Prostate gland (tissue), 2 donors: ENCODE results near the gene MAPK1. TPM values are rescaled to one million over a fixed set of nuclear protein-coding genes. Genes with fewer than 3 reads are reported as not detected.

Experiments used
- DNase-seq: peaks from one replicate; pipeline ENCODE4 v3.0.0-alpha.2; 2019; ENCODE audit warnings: low spot score
- H3K27ac ChIP-seq, 2 donors: fragments of 200-600 bp; sonication (generic); 2 replicates each; pipeline ENCODE4 v1.5.1; 2017 to 2019
- H3K27me3 ChIP-seq: fragments of 200-600 bp; sonication (generic); replicated peaks from 2 replicates; pipeline ENCODE4 v1.5.1; 2019; ENCODE audit not compliant: insufficient read depth
- H3K36me3 ChIP-seq, 2 donors: fragments of 200-600 bp; sonication (generic); 1 replicate in 1 of 2; 2 replicates in 1 of 2; pipeline versions ENCODE4 v1.5.1 to v1.8.1; 2017 to 2019
- H3K4me1 ChIP-seq: fragments of 200-600 bp; sonication (generic); replicated peaks from 2 replicates; pipeline ENCODE4 v1.5.1; 2019
- H3K4me3 ChIP-seq, 2 donors: fragments of 200-600 bp; sonication (generic); 2 replicates each; pipeline ENCODE4 v1.5.1; 2017 to 2019
- H3K9me3 ChIP-seq: fragments of 200-600 bp; sonication (generic); 2 replicates; pipeline ENCODE4 v1.5.1; 2017
- POLR2A ChIP-seq: fragments of 450-650 bp; IDR thresholded peaks from one replicate; pipeline ENCODE4 v1.6.1; 2016; ENCODE audit warnings: antibody characterized with exemption, mild to moderate bottlenecking
- POLR2AphosphoS5 ChIP-seq: sonication (generic); formaldehyde crosslinking; IDR thresholded peaks from one replicate; pipeline ENCODE4 v1.6.1; 2017; ENCODE audit warnings: antibody characterized with exemption
- WGBS: methylation state at CpG from one replicate; pipeline ENCODE4 v1.1.5; 2018; 5-methylcytosine and 5-hydroxymethylcytosine counted together
- intact Hi-C: fragments of 100-400 bp; cut with DNase I; formaldehyde crosslinking; loops from one replicate; pipeline ENCODE4 v1.14.2; 2022
- total RNA-seq, 2 donors: library from RNA; depleted of rRNA; stranded (reverse); fragments of >200 nt; gene quantifications; one replicate each; pipeline ENCODE4 v1.1.0, GENCODE V29; 2016
- TF ChIP-seq, protein P1 (sequence below), 4 experiments: fragments of 200-600 bp in 2 of 4; fragments of 450-650 bp in 2 of 4; sonication (generic) in 2 of 4; IDR thresholded peaks; 1 replicate in 3 of 4; 2 replicates in 1 of 4; pipeline ENCODE4 v1.5.1; 2016 to 2019; ENCODE audit warnings: antibody characterized with exemption in 4 of 4, mild to moderate bottlenecking in 2 of 4, moderate library complexity in 2 of 4

Gene MAPK1
- total RNA-seq, 2 donors from 2014 or later: 89.6 to 92.1 TPM

DNA sequence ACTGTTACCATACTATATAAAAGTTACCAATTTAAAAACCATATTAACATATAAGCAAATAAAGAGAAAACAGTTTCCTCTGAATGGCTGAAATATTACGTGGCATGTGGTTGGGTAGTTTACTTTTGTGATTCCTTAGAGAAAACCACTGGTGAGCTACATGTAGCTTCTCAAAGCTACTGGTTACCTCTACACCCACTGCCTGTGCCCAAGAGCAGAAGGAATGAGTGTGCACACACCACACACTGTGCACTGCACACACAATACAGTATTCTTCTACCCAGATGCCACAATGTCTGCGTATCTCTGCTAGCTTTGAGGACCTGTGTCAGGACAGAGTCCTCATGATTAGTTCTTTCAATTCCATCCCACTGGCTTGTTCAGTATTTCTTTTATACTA is 106.4 kb downstream of the MAPK1 start:
- Histone ChIP-seq H3K27me3 (no peaks in the 10 kb centered on the region), H3K4me1 (no peaks in the 10 kb centered on the region), H3K36me3 (no peaks in the 10 kb centered on the region), H3K4me3 (no peak overlapping the region), H3K27ac (no peak overlapping the region), H3K9me3 (no peaks in the 10 kb centered on the region)
- intact Hi-C loops: no loop called here
- WGBS: 86% methylated on average over 2 of the region's 2 CpGs
- no peak for DNase-seq
- TF ChIP-seq, protein P1, sequence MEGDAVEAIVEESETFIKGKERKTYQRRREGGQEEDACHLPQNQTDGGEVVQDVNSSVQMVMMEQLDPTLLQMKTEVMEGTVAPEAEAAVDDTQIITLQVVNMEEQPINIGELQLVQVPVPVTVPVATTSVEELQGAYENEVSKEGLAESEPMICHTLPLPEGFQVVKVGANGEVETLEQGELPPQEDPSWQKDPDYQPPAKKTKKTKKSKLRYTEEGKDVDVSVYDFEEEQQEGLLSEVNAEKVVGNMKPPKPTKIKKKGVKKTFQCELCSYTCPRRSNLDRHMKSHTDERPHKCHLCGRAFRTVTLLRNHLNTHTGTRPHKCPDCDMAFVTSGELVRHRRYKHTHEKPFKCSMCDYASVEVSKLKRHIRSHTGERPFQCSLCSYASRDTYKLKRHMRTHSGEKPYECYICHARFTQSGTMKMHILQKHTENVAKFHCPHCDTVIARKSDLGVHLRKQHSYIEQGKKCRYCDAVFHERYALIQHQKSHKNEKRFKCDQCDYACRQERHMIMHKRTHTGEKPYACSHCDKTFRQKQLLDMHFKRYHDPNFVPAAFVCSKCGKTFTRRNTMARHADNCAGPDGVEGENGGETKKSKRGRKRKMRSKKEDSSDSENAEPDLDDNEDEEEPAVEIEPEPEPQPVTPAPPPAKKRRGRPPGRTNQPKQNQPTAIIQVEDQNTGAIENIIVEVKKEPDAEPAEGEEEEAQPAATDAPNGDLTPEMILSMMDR (IDR thresholded peaks at IDR 0.05): no peak
- TF ChIP-seq POLR2A: no peak

DNA sequence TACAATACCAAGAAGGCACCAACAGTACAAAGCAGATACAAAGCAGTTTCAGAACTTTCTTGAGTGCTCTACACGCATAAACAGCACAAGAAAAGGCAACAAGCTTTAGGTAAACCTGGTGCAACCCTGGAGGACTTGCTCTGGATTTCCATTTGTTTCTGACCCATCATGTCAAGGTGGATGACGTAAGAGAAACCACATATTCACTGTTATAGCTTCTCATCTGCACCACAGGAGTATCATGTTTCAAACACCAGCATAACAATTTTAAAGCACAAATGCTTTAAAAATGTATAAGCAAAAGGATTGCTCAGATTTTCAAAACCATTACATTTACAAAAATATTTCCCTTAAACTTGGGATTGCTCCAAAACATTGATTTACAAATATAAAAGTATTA is 106.8 kb downstream of the MAPK1 start:
- Histone ChIP-seq H3K27ac (no peak overlapping the region), H3K4me1 (no peaks in the 10 kb centered on the region), H3K4me3 (no peak overlapping the region), H3K9me3 (no peaks in the 10 kb centered on the region), H3K36me3 (no peaks in the 10 kb centered on the region), H3K27me3 (no peaks in the 10 kb centered on the region)
- no peak for DNase-seq
- TF ChIP-seq POLR2A (no peak), POLR2AphosphoS5 (no peak)
- WGBS: 85% methylated on average over 2 of the region's 2 CpGs
- intact Hi-C loops: no loop called here

DNA sequence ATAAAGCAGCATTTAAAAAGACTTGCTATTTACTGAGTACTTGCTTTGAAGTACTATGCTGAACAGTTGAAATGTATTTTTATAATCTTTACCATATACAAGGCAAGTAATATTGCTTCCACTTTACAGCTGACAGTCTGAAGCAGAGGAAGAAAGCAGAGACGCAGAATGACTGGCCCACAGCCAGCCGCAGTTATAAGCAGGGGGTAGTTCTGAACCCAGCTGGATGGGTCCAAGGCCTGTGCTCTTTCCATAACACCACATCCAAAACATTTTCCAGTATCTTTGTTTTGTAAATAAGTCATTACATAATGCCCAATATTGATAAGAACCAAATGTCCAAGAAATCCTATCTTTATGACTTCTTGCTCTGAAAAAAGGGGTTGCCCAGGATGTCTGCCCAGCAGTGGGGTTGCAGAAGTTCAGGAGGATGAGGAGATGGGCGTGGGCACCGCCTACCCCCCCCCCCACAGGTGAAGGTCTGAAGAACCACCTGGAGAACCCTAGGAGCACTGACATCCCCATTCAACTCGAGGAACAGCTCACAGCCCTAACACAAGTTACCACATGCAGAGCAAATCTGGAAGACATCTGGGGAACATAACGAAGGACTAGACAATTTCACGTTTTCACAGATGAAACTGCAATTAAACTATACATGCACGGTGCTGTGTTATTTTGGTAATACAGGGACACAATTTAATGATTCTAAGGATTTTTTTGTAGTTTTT is 107.6 kb downstream of the MAPK1 start:
- H3K4me3 ChIP-seq: no peak overlapping the region
- 66% methylated on average over 8 of the region's 8 CpGs for WGBS

DNA sequence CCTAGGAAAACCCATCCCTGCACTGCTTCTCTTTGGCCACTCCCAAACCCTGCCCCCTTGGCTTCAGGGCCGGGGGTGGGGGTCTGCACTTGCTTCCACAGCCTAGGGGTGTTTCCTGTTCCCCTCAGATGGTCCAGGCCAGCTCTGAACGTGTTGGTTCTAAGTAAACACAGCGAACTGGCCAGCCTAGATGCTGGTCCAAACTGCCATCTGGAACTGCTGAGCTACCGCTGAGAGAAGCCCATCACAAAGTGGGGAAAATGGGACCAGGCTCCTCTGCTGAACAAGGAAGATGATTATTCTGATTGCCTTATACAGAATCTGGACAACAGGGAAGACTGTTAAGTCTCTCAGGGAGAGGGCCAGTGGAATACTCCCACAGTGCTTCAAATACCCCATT is 108.4 kb downstream of the MAPK1 start:
- no peak overlapping the region for H3K4me3 ChIP-seq
- intact Hi-C loops: loop anchor here (10.0 kb wide), 1 partner anchor 116 kb away; no protein-coding TSS in a partner anchor
- 68% methylated on average over 4 of the region's 4 CpGs for WGBS
- no peak for DNase-seq
- H3K27me3 ChIP-seq: no peaks in the 10 kb centered on the region
- H3K4me1 ChIP-seq: no peaks in the 10 kb centered on the region
- TF ChIP-seq POLR2A (no peak), POLR2AphosphoS5 (no peak)
- TF ChIP-seq, protein P1 (IDR thresholded peaks at IDR 0.05): no peak
- no peak overlapping the region for H3K27ac ChIP-seq
- no peaks in the 10 kb centered on the region for H3K9me3 ChIP-seq
- no peaks in the 10 kb centered on the region for H3K36me3 ChIP-seq

More for the DNA sequence above, 107.6 kb downstream of the MAPK1 start:
- H3K36me3 ChIP-seq: no peaks in the 10 kb centered on the region
- DNase-seq: no peak
- intact Hi-C loops: loop anchor here (10.0 kb wide), 1 partner anchor 115 kb away; no protein-coding TSS in a partner anchor
- no peaks in the 10 kb centered on the region for H3K27me3 ChIP-seq
- H3K9me3 ChIP-seq: no peaks in the 10 kb centered on the region
- no peak overlapping the region for H3K27ac ChIP-seq
- TF ChIP-seq POLR2A (no peak), POLR2AphosphoS5 (no peak)
- TF ChIP-seq, protein P1 (IDR thresholded peaks at IDR 0.05): no peak
- no peaks in the 10 kb centered on the region for H3K4me1 ChIP-seq

DNA sequence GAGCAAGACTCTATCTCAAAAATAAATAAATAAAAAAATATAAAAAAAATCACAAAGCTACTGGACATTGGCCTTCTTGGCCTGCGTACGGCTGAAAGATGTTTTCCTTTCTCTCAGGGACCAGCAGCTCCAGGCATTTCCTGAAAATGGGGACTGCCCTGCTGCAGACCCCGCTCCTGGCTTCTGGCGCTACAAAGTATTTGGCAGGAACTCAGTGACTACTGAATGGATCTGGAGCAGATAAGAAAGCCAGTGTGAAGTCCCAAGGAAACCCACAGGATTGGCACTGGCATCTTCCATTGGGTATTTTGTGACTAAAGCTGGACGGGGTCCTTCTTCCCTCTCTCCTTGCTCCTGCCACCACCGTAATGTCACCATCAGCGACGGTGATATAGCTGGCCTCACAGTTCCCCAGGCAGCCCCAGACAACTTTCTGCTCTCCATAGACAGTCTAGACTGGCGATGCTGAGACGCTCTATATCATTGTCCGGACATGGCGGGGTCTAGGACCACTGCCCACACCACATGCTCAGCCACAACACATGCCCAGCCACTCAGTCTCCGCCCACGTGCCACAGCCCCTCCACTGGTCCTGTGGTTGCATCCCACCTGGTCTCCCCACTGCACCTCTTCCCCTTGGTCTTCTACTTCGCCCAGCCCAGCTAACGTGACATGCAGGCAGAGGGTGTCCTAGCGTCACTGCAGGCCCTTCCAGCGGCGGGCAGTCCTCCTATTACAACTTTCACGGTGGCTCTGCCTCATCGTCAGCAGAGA is 109.2 kb downstream of the MAPK1 start:
- H3K27ac ChIP-seq: no peak overlapping the region
- H3K27me3 ChIP-seq: no peaks in the 10 kb centered on the region
- H3K36me3 ChIP-seq: no peaks in the 10 kb centered on the region
- no peak overlapping the region for H3K4me3 ChIP-seq
- no peaks in the 10 kb centered on the region for H3K4me1 ChIP-seq
- DNase-seq: no peak
- WGBS: 91% methylated on average over 21 of the region's 21 CpGs
- H3K9me3 ChIP-seq: no peaks in the 10 kb centered on the region
- intact Hi-C loops: loop anchor here (10.0 kb wide), 1 partner anchor 117 kb away; no protein-coding TSS in a partner anchor
- TF ChIP-seq POLR2AphosphoS5: no peak
- no peak for TF ChIP-seq POLR2A
- TF ChIP-seq, protein P1 (IDR thresholded peaks at IDR 0.05): no peak
